Suppressor macrophage (primary cell): ENCODE measurements around the gene OR56A3.

Experiments
- DNase-seq, 4 experiments: peaks; one replicate each; pipeline ENCODE4 v3.0.0-alpha.2; 2020 to 2022

Gene OR56A3

DNA sequence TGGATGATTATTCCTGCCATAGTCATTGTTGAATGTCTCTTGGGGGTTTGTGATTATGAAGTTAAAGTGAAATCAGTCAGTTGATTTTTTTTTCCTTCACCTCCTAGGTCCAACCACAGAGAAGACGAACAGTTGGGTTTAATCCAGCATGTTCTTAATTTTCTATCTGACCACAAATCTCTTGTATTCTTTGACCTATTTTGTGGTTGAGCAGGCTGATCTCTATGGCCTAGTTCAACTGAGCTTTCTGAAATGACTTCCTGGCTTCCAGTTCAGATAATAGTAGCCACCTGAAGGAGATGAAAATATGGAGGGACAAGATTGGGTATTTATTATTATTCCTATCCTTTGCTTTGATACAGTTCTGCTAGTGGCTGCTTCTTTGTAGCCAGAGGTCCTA lies 31.5 kb downstream of the OR56A3 start:
- DNase-seq = no peak

DNA sequence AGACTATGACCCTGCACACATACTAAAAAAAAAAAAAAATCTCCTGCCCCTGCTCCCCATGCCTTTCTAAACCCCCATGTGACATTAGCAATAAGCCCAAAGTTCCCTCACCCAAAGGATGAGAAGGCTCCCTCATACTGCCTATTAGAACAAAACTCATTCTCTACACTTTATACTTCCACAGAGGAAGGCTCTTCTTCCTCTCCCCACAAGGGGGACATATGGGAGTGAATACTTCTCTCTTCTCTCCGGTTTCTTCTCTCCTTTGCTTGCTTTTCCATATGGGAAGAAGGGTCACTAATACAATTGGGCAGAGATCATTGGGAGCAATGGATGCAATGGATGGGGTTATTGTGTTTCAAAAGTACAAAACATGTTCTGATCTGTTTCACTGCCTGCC lies 41.4 kb downstream of the OR56A3 start:
- no peak for DNase-seq

DNA sequence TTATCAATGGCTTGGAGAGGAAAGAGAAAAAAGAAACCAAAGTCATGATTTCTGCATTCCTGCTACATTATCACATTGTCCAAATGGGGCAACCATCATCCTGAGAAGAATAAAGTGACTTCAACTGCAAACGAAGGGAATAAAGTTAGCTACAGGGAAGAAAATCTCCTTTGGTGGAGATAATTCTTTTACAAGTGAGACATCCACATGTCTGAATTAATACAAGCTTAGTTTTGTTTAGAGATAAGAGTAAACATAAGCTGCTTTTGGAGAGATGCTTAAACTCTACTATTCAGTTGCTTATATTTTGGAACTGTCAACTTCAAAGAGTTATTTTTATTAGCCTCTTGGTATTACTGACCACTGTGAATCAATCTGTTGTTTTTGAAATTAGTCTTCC lies 44.8 kb downstream of the OR56A3 start, which contains the start of gene OR52L1:
Gene OR52L1 (minus strand): TSS at position 101 of the 400 bp plus-strand sequence. CDS start 55 bp downstream, at position 46.
- DNase-seq = no peak

DNA sequence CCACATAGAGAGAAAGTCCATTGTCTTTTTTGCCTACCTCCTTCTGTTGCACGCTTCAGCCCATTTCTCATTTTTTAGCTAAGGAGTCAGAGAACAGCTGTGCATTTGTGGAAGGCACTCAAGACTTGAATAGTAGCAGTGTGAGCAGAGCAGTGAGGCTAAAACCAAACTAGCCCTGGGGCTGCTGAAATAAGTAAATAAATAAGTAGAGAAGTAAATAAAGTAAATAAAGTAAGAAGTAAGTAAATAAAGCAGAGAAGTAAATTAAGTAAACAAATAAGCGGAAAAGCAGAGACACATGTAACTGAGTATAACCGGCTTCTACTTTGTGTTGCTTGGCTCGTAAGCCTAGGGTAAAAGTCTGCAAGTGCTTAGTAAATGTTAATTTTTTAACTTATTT lies 47.2 kb downstream of the OR56A3 start:
- no peak for DNase-seq

DNA sequence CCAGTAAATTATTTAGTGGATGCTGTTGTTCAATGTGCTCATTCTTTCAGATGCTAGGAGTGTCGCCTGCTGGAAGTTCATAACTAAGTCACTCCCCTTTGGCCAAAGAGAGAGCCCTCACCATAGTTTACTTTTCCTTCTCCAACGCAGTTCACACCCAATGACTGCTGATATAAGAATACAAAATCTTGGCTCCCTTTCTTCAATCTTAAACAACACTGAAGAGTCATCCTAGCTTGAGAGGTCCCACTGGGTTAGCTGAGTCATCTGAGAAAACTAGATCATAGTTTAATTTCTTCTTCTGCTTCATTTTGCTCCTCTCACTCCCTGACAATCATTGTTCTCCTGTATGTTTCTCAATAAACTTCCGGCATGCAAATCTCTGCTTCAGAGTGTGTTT lies 50.1 kb downstream of the OR56A3 start:
- DNase-seq = no peak

DNA sequence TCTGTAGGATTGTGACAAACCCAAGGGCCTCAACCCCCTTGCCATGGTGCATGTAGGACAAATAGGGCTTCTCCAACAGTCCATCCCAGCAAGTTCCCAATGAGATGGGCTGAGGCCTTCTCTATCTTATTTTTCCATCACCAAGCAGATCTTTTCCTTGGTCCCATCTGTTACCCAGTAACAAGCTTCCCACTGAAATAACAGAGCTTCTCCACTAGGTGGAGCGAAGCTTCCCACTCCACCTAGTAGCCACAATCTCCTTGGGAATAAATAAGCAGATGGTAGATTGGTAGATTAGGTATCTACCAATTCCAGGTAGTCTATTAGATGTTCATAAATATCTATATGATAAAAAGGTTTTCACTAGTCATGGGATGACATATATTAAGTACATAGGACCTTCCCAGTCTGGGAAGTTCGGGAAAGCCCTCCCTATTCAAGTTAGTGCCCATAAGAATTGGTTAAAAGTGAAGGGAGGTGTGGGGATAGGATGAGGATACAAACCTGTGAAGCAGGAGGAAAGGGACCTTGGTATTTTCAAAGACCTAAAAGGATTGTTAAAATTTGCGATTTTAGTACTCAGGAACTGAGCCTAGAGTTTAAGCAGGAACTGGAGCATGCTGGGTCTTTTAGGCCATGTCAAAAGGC lies 50.7 kb downstream of the OR56A3 start:
- peak; percentile 39 to 61 (median 46) for DNase-seq

DNA sequence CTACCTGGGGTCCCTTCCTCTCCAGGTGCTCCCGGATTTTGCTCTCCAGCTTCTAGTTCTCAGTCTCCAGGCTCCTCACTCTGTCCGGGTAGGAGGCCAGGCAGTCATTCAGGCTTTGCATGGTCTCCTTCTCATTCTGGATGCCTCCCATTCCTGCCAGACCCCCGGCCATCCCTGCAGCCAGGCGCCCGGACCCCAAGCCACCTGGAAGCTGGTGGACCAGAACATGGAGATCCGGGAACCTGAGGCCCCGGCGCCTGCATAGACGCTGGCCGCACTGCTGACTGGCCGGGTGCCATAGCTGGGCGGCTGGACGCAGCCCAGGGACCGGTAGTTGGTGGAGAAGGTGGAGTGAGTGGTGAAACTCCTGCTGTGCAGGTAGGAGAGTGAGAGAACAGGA lies 52.7 kb downstream of the OR56A3 start:
- no peak for DNase-seq
